Hindlimb muscle (tissue), 1 donor: ENCODE results near the gene SEMA6D. TPM values are rescaled to one million over a fixed set of nuclear protein-coding genes. Genes with fewer than 3 reads are reported as not detected.

Experiments used
- DNase-seq: peaks from one replicate; pipeline ENCODE4 v3.0.0-alpha.2; 2013
- polyA plus RNA-seq: library from polyadenylated mRNA; unstranded; fragments of 120-200 nt; gene quantifications from one replicate; pipeline ENCODE4 v1.2.1, GENCODE V29; 2013; ENCODE audit not compliant: insufficient read length

Gene SEMA6D, protein sequence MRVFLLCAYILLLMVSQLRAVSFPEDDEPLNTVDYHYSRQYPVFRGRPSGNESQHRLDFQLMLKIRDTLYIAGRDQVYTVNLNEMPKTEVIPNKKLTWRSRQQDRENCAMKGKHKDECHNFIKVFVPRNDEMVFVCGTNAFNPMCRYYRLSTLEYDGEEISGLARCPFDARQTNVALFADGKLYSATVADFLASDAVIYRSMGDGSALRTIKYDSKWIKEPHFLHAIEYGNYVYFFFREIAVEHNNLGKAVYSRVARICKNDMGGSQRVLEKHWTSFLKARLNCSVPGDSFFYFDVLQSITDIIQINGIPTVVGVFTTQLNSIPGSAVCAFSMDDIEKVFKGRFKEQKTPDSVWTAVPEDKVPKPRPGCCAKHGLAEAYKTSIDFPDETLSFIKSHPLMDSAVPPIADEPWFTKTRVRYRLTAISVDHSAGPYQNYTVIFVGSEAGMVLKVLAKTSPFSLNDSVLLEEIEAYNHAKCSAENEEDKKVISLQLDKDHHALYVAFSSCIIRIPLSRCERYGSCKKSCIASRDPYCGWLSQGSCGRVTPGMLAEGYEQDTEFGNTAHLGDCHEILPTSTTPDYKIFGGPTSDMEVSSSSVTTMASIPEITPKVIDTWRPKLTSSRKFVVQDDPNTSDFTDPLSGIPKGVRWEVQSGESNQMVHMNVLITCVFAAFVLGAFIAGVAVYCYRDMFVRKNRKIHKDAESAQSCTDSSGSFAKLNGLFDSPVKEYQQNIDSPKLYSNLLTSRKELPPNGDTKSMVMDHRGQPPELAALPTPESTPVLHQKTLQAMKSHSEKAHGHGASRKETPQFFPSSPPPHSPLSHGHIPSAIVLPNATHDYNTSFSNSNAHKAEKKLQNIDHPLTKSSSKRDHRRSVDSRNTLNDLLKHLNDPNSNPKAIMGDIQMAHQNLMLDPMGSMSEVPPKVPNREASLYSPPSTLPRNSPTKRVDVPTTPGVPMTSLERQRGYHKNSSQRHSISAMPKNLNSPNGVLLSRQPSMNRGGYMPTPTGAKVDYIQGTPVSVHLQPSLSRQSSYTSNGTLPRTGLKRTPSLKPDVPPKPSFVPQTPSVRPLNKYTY
- 56.4 TPM for polyA plus RNA-seq

DNA sequence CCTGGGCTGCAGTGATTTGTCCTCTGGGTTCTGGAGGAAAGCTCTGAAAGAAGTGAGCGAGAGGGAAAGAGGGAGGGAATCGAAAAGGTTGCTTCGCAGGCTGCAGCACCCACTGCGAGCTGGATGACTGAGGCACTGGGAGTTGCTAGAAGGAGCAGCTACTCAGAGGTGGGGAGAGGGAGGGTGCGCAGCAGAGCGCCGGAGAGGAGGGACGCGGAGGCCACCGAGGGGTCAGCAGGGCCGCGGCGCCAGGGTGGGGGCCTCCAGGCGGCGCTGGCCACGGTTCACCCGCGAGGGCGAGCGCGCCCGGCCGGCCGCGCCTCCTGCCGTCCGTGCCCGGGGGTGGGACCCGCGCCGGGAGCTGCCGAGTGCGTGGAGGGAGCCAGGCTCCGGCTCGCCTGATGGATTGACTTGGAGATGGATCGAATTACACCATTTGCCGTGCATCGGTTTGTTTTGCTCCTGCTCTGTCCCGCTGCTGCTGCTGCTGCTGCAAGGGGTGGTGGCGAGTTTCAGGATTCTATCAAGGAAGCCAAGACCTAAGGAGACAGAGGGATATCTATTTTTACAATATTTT lies at the start of gene SEMA6D:
Gene SEMA6D (plus strand): TSS at position 470 of the 577 bp plus-strand sequence. CDS start 42,294 bp downstream, outside the sequence.
- peak; percentile 79 for DNase-seq

DNA sequence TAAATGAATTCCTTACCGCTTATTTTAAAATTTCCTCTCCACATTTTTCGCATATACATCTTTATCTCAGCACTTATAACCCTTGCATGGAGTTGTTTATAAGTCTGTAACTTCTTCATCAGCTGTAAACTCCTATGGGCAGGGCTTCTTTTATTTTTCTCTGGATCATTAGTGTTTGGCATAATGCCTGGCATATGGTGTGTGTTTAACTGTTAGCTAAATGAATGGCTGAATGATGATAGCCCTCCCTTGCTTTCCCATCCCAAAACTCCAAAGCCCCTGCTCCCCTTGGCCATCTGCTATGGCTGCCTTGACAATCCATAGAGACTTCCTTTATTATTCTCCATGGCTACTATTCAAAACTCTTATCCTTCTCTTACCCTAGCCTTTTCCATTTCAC lies 48.1 kb upstream of the SEMA6D start:
- DNase-seq = no peak

DNA sequence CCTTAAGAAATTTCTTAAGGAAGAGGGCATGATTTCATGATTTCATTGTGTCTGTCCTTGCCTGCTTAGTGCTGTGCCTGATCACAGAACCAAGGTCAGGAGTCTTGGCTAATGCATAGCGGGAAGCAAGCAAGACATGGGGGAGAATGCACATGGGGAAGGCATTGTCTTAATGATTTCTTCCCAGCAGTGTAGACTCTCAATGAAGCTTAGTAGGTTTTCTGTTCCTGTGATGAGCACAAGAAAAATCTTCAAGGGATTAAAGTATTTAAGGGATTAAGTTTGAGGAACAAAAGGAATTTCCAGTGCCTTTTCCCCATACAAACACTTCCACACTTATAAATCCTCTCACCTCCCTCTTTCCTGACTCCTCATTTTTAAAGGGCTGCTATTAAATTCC lies 46.9 kb upstream of the SEMA6D start:
- no peak for DNase-seq

DNA sequence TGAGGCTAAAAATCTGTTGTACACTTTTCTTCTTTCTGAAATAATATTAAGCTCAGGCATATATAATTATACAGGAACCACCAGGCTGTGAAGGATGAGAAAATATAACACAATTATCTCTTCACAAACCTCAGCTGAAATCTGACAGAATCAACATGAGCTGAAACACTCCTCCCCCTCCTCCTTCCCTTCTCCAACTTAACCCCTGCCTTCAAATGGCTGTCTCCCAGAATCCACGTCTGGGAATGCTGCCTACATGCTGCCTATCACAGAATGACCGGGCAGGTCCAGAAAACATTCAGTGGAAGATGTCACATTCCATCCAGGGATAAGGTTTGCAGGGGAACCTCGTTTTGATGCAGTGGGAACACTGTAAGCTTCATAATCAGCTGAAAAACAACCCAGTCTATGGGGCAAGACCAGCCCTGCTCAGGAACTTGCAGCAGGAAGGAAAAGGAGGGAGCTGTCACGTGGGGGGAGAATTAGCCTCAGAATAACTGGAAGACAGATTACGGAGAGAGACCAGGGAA lies 44.0 kb upstream of the SEMA6D start:
- DNase-seq = no peak

DNA sequence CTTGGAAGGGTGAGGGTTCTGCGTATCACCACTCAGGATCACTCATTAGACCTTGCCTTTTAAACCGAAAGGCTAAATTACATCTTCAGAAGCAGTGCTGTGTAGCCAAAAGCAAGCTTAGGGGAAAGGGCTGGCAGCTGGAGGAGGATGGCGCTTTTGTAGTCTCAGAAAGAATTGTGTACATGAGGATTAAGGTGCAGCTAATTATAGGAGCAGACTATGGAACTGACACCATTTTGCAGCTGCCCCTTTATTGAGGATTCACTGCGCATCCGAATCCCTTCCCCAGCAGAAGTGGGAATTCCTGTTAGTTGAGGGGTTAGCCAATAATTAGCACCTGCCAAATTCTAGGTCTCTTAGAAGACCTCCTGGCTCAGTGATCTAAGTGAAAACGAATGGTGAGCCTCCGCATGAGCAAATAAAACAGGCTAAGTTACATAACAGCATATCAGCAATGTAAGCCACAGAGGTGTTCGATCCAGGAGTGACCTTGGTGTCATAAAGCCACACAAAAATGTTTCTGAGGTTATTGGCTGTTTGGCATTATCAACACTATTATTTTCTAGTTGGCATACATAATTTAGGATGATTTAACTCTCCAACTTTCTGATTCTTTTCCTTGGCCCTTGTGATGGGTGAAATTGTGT lies 42.6 kb upstream of the SEMA6D start:
- no peak for DNase-seq

DNA sequence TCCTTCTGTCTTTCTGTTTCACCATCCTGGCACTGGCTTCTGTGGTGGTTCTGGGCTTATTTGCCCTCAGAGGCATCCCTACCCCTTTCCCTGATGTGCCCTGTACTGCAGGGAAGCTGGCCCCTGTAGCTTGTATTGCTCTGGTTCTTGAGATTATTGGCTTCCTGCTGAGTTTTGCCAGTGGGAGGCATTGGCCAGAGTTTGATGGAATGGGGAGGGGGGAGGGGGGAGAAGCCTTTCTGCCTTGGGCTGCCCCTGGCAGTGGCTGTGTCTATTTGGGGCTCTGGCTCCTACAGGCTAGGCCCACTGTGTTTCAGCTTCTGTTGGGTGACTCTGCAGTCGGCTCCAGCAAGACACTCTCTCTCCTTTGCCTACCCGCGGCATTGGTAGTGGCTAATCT lies 41.6 kb upstream of the SEMA6D start:
- DNase-seq = no peak

DNA sequence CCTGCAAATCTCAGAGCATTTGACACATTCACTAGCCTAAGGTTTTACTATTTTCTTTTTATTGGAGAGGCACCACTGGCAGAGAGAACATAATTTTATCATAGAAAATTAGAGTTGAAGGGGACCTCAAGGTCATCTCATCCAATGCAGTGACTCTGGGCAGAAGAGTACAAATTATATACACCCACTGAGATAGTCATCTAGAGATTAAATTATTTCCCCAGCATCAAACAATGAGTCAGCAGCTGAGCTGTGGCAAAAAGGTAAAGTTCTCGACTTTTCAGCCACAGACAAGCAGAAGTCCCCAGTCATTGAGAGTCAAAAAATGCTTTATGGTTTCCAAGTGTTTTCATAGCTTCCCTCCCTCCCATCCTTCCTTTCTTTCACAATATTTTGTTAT lies 39.3 kb upstream of the SEMA6D start:
- DNase-seq = no peak

DNA sequence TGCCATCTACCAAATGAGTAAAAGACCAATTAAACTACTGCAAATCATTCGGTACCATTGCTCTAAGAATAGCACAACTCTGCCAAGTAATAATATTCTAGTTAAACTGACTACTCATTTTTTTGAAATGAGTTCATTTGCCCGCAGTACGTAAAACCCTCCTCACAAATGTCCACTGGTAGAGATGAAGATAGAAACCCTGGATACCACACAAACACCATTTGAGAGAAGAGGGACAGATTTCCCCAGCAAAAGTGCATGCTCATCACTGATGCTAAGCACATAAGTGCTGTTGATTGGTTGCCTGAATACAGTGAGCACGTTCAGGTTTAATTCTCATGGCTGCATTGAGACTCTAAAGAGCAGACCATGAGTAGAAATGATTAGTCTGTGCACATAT lies 34.6 kb upstream of the SEMA6D start:
- DNase-seq = no peak

DNA sequence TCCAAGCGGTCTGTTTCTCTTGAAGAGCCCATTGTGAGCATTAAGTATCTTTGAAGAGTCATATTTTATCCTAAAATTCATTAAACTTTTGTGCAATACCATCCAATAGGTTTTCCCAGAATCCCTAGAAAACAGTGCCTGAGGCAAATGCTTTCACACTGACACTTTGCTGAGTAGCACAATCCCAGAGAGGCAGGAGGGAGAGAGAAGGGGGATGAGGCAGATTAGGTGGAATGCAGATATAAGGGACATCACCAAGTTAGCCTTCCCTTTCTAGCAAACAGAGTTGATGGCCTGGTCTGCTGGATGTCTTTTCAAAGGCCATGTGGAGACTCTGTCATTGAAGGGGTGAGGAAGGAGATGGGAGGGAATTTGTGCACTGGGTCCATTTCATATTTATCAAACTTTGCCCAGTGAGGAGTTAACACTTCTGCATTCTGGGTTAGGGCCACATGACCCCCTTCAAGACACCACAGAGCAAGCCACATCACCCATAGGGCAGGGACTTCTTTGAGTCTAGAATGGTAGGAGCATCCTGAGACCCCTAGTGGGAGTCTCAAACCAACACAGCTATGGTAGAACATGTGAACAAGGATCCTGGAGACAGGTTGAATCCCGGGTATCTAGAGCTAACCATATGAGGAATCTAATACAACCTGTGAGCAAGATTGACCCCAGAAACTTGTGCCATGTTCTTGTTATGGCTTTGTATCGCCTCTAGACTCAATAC lies 32.0 kb upstream of the SEMA6D start:
- no peak for DNase-seq

DNA sequence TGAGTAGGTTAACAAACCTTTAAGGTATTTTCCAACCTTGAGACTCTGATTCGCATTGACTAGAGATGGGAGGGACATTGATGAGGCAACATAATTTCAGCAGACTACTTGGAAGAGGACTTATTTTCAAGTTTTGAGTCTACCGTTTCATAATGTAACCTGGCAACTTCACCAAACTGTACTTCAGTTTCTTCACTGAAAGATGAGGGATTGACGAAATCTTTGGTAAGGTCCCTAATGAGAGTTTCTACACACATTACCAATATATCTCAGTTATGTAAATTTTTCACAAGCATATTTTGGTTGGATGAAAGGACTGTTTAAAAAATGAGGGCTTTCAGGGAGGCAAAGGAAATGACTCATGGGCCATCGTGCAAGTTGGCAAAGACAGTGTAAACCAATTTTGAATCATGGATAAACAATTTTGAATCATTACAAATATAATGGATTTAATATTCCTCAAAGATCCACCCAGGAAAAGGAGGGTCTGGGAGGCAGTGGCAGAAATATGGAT lies 28.7 kb upstream of the SEMA6D start:
- no peak for DNase-seq

DNA sequence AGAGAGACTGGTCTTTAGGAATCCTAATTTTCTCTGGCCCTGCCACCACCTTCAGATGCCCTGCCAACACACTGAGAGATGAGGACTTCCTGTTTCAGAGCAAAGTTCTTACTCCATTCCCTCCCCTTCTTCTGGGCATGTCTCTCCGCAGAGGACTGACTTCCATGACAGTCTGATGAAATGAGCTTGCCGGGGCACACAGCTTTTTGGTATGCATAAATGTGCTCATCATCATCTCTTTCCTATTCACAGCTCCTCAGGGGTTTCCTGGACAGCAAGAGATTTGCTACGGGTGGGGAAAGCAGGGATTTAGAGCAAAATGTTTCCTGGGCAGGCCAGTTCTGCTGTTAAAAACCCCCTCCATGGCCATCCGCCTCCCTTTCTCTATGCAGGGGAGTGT lies 27.6 kb upstream of the SEMA6D start:
- DNase-seq = no peak

DNA sequence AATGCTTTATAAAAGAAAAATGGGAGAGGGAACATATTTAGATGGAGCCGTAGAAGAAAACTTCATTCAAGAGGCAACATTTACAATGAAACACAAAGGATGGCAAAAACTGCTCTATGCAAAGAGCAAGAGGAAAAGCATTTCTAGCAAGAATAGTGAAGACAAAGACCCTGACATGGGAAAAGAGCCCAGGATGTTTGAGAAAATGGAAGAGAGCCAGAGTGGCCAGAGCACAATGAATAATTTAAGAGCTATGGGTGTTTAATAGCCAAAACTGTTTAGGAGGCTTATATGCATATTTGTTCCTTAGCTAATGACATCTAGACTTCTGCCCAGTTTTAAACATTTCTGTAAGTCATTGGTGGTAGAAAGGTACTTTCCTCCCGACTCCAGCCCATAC lies 25.4 kb upstream of the SEMA6D start:
- no peak for DNase-seq

DNA sequence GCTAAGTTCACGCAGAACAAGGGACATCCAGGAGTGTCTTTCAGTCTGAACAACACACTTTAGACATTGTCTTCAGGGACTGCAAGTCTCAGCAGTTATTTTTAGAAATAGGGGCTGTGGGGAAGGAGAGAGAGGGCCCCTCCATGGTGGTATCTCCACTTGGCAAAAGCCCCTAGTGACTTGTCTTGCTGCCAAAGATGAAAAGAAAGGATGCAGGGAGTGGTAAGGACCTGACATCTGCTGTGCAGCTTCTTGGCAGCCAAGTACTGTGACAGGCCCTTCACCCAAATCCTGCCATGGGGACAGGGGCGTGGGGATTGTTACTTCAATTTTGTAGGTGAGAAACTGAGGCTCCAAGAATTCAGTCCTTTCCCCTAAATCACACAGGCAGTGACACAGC lies 21.0 kb upstream of the SEMA6D start:
- no peak for DNase-seq

DNA sequence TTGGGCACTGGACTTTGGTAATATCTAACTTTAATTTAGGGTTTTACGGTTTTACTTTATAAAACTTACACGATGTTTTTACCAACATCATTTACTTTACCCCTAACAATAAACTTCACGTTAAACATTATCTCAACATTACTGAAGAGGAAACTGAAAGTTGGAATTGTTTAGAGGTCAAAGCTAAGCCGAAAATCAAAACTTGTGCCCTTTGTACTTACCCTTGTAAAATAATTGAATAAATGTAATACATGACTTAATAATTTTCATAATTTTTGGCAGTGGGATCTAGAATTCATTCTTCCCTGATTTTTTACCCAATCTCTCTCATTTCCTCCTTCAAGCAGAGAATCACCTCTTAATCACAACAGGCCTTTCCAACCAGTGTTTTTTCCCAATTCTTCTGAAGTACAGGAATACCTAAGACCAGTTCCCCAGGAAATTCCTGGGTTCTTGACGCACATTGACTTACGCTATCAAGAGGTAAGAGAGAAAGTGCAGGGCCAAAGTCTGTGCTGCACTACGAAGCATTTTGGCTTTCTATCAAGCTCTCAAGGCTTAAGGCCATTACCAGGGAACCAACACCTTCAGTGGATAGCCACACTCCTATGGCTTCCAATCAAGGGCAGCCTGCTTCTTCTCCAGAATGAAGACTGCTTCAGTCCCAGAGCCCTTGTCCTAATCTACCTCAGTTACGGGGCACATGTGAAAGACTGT lies 11.9 kb upstream of the SEMA6D start:
- DNase-seq = no peak

DNA sequence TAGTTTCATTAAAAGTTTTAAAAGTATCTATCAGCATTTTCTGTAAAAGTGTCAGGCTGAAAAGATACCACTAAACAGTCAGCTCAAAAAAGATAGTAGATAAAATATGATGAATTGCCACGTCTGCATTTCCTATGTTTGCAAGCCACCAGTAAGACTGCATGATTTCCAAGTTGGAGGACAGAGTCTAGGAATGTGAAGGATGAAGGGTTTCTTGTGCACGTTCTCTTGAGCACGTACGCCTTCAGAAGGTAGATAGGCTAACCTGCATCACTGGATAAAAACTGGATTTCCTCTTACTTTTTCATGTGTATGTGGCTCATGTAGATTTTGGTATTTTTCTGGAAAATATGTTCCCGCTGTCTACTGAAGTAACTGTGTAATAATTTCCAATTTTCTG lies 9.9 kb upstream of the SEMA6D start:
- DNase-seq = no peak

DNA sequence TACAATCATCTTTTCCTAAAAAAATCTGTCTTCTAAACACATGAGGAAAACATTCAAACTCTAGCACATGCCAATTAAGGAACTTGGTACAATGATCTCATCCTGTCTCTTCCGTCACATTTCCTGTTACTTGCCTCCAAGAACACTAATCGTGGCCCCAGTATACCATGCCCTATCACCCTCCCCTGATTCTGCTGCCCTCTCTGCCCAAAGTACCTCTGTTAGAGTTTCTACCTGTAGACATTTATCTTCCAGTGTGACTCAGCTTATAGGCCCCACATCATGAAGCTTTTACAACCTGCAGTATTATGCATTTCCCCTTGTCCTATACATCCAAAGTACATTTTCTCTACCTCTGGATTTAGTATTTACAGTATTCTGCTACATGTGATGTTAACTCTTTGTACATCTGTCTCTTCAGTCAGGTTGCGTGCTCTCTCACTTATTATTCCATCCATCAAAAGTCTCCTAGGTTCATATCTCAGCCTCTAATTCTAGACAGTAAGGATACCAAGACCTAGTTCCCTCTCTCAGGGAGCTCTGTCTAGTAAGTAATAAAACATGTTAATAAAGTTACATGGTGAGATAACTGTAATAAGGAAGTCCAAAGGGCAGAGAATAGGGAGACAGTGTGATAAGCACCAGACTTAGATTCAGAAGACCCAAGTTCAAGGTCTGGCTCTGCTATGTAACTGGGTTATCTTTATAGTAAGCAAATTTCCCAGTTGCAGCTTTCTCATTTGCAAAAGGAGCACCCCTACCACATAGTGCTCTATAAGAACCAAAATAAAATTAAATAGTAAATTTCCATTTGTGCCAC lies 8.9 kb upstream of the SEMA6D start:
- DNase-seq = no peak

DNA sequence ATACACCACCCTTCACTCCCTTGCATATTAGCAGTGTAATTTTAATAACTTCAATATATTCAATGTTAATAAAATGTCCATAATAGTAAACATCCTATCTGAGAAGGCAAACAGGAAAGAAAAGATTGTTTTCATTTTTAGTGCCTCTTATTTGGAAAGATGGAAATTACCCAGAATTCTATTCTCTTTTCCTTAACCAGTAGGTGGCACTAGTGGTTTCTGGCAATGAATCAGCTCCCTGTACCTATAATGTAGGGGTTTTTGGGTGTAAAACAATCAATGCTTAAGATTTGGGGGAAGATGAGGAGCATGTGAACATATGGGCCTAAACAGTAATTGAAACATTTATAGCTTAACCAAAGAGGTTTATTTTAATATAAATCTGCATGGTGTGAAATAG lies 5.7 kb upstream of the SEMA6D start:
- DNase-seq = no peak

DNA sequence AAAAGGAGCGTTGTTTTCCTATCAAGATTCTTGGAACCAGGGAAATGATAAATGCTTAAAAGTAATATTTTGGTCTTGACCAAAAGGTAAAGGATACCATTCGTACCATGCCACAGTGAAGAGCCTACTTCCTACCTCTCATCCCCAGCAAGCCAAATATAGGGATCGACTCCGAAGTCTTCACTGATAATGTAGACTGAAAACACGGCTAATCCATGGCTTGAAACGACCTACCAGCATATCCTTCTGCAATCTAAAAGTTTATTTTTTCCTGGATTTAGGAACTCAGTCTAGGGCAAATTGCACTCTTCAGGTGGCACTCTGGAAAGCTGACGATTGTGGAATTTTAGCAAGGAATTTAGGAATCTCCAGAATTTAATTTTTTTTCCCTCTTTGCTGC lies 1.9 kb upstream of the SEMA6D start:
- no peak for DNase-seq

DNA sequence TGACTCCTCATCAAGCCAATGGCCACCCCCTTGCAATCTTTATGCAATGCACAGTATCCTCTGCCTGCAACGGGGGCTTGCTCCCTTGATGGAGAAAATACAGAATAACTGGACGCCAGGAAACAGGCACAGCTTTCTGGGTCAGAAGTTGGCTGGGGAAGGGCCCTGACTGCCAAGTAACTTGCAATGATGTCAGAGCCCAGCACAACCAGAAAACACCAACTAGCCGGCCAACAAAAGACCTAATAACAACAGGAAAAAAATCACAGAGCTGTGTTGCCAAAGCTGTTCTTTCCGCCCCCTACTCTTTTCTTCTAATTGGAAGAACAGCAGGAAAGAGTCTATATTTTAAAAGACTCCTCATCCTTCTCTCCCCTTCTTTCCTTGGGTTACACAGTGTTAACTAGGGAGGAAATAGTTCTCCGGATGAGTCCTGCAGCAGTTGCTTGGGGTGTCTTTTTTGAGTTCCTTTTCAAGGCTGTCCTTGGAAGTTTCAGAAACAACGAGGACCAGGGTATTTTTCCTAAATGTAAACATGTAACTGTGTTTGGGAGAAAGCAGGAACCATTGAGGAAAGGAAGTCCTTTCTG lies 1.4 kb upstream of the SEMA6D start:
- peak; percentile 56 for DNase-seq
